ENCODE results near the gene TLX2.

The TLX2 gene

DNA sequence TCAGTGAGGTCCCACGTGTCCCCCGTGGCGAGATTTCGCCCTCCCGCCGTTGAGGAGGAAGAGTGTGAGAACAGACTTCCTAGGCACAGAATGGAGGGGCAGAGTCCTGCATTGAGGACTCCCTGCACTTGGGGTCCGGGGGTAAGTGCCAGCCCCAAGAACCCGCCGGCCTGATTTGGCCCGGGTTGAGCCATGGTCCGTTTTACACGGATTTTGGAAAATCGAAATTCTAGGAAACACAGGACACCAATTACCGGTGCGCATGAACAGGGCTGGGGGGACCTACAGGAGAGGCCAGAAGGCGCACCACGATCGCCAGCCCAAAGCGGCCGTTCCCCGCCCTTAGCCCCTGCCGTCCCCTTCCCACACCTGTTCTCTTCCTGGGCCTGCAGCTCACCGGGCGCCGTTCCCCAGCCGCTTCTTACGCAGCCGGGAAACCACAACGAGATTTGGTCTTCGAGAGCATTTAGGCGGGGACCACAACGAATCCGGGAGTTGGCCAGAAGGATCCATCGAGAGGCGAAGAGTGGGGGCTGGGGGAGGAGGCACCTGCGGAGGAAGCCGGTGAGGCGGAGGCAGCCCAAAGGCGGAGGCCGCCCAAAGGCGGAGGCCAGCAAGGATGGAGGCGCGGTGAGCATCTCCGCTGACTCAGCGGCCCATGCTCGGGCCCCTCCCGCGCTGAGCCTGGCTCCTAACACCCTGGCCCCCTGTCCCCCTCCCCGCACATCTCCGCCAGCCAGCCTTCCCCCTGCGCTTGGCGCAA lies 464 bp upstream of the TLX2 start:
- DNase-seq = peak; percentile 23

DNA sequence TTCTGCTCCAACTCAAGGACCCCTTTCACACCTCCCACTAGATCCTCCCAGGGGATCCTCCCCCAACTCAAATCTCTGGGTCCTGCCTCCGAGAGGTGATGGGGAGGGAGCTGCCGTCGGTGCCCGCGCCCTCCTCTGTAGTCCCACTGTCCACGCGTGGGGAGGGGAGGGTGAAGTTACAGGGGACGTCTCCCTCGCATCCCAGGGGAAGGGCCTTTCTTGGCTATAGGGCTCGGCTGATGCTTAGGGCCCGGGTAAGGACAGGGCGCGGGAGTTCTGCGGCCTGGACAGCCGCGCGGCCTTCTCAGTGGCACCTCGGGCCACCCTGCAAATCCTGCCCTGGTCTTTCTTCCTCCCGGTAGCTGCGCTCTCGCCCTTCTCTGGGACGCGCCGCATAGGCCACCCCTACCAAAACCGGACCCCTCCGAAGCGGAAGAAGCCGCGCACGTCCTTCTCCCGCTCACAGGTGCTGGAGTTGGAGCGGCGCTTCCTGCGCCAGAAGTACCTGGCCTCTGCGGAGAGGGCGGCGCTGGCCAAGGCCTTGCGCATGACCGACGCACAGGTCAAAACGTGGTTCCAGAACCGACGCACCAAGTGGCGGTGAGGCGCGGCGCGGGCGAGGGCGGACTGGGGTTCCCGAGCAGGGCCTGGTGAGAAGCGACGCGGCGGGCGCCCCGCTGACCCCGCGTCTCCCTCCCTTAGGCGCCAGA lies 1.2 kb downstream of the TLX2 start:
- DNase-seq = no peak

DNA sequence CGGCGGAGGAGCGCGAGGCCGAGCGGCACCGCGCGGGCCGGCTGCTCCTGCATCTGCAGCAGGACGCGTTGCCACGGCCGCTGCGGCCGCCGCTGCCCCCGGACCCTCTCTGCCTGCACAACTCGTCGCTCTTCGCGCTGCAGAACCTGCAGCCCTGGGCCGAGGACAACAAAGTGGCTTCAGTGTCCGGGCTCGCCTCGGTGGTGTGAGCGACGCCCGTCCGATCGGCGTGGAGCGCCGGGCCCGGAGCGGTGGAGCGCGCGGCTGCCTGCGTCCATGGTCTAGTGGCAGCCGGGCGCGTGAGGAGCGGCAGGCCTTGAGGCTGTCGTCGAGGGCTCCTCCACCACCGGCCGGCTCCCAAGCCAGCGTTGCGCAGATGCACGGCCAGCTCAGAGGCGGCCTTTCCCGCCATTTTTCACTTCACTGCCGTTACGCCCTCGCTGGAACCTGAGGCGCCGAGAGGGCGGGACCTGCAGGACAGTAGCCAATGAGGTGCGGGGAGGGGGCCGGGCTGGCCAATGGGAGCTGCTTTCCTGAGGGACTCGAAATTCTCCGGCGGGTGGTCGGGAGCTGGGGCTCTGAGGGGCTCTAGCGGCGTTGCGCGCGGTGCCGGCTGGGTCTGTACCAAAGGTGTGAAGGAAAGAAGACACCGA lies 1.9 kb downstream of the TLX2 start:
- DNase-seq = peak; percentile 81

DNA sequence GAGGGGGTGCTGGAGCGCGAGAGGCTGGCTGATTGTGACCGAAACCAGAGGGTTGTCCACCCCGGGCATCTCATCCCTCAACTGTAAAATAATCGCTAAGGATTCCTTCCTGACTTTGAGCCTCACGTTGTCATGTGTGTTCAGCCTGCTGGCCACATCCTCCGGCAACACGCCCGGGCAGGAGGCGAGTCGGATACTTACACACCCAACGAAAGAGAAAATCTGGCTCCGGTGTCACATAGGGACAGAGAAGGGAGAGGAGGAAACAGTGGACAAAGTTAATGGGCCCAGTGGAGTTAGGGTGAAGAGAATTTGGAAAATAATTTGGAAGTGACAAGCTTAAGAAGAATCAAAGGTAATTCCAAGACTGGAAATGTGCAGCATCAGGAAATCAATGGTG lies 2.4 kb downstream of the TLX2 start:
- DNase-seq = no peak

DNA sequence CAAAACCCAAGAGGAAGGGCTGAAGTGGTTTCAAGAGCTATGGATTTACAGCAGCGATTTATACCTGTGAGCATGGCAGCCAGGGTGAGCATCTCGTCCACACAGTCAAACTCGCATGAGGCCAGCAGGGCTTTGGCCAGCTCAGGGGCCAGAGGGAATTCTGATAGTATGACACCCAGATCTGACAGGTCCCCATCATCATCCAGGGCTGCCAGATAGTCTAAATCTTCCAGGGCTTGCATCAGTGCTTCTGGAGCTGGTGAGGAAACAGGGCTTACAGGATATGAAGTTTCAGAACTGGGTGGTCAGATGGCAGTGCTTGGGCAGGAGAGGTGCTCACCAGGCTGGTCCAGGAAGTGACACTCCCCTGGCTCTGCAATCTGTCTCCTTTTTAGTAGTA lies 8.3 kb downstream of the TLX2 start:
- DNase-seq = no peak

DNA sequence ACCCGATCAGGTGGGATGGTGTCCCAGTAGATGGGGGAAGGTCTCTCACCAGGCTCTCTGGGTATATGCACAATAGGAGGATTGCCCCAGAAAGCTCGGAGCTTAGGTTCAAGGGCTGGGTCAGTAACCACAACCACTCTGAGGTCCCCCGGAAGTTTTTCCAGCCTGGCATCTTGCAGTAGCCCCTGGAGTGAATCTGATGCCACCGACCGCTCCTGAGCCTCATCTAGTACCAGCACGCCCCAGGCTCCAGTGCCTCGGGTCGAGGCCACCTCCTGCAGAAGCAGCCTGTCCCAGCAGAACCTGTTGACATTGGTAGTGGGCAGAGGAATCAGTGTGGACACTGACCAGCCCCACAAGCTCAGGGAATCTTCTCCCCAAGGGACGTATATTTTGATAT lies 9.8 kb downstream of the TLX2 start:
- no peak for DNase-seq

DNA sequence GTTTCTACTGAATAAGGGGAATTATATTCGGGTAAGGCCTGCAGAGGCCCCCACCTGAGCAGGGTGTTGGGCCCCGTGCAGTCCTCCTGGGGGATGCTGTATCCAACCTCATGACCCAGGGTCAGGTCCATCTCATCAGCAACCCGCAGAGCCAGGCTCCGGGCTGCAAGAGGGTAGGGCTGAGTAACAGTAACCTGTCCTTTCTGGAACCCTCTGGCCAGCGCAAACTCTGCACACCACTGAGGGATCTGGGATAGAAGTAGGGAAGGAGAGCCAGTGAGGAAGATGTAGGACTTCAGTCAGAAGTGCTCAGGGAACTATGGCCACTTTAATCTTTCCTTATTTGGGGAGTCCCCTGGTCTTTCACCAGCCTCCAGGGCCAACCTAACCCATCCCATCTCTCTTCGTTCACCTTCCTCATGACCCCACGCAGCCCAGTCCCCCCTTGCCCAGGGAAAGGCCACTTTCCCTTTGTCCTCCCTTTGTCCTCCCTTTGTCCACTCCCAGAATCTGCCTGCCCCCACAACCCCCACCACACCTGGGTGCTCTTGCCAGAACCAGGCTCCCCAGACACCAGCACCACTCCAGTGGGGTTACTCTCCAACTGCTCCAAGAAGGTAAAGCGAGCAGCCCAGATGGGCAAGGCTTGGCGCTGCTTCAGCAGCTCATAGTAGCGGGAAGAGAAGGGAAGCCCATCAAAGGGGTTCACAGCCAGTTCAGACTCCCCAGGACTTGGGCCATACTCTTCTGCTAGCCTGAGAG lies 10.9 kb downstream of the TLX2 start:
- no peak for DNase-seq

DNA sequence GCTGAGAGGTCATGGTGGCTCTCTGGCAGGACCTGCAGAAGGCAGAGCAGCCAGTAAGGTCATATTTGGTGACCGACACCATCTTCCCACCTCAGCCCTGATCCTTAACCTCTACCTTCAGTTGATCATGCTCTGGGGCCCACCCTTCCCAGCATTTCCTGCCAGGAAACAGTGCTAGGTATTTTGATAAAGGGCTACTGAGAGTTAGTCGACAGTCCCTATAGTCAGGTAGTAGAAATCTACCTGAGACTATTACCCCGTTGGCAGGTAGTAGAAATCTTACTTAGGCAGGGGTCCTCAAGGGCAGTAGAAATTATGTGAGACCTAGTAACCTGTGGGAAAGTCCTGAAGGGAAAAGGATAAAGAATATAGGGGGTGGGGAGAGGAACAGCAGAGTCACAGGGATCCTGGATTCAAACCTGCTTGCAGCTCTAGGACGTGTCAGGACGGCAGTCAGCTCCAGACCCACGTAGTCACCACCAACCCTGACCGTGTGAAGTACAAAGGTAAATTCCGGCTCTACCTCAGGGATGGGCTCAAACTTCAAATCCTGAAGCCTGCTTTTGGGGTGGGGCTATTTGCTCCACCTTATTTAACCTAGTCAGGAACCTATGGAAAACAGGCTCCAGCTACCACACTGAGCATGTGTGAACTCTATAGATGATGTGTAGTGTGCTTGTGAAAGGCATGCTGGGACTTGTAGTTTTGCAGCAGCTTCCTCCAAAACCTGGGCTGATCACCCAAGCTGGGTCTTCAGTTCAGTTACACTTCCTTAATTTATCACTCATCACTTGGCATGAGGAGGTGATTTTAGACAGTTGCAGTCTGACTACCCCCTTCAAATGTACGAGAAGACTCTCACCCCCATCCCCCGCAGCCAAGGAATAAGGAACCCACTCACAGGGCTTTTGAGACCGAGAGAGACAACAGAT lies 11.7 kb downstream of the TLX2 start, which contains the start of gene DQX1:
Gene DQX1 (minus strand): TSS at position 515 of the 932 bp plus-strand sequence. CDS start 502 bp downstream, at position 13.
- no peak for DNase-seq

DNA sequence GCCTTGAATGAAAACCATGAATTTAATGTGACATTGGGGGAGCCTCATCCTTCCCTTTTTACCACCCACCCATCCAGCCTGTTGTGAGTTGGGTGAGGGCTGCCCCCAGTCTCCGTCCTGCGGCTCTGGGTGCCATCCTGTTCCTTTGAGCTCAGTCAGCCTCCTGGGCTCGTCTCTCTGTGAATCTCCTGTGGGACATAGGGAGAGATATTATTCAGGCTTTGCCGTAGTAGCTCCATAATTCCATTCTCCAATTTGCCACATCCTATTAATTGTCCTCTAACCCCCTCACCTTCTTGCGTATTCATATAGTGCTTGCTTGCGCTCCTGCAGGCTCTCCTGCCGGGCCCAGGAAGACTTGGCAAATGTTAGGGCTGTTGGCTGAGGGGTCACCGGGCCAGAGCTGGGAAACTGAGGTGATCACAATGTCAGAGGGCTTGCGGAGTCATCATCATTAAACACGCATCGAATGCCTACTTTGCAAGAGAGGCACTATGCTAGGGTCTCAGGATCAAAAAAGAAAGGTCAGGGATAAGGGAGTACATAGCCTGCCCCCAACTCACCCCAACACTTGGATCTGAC lies 12.5 kb downstream of the TLX2 start:
- DNase-seq = no peak

DNA sequence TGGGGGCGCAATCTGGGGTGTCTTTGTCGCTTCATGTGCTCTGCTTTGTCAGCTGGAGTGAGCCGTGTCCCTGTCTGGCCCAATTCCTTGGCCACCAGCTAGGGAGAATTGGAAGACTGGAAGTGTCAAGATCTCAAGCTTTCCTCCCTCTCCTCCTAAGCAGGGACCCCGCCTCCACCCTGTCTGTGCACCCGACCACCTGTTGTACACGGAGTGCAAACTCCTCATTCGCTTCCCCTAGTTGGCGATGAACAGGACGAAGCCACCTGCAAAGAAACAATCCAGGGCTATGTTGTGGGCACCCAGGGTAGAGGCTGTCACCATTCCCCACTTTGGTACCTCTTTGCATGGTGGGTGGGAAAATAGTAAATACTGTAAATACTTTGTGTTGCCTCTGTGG lies 13.5 kb downstream of the TLX2 start:
- DNase-seq = no peak

DNA sequence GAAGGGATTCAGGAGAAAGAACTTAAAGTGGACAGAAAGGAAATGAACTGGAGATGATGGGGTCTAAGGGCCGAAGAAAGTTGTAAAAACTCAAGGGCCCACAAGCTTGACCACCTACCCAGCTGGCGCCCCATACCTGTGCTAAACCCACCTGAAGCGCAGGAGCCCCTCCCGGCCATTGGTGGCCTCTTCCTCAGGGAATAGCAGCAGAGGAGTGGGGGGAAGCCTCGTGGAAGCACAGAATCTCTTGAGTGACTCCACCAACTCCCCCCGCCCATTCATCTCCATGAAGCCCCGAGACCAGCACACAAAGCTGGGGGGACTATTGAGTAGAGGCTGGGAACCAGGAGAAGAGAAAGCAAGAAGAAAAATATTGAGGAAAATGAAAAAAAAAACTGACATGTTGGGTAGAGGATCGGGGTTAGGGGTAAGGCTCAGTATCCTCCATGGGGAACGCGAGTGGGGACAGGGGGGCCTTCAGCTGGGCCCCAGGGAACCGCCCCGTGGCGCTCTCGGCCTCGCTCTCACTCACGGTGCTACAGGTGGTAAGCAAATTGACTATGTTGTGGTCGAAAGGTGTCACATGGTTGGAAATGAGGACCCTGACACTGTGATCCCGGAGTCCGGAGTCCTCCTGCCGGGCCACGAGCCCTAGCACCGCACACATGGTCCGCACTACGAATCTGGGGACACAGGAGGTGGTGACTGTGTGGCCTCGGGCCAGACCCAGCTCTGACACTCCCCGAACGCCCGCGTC lies 14.5 kb downstream of the TLX2 start:
- no peak for DNase-seq

DNA sequence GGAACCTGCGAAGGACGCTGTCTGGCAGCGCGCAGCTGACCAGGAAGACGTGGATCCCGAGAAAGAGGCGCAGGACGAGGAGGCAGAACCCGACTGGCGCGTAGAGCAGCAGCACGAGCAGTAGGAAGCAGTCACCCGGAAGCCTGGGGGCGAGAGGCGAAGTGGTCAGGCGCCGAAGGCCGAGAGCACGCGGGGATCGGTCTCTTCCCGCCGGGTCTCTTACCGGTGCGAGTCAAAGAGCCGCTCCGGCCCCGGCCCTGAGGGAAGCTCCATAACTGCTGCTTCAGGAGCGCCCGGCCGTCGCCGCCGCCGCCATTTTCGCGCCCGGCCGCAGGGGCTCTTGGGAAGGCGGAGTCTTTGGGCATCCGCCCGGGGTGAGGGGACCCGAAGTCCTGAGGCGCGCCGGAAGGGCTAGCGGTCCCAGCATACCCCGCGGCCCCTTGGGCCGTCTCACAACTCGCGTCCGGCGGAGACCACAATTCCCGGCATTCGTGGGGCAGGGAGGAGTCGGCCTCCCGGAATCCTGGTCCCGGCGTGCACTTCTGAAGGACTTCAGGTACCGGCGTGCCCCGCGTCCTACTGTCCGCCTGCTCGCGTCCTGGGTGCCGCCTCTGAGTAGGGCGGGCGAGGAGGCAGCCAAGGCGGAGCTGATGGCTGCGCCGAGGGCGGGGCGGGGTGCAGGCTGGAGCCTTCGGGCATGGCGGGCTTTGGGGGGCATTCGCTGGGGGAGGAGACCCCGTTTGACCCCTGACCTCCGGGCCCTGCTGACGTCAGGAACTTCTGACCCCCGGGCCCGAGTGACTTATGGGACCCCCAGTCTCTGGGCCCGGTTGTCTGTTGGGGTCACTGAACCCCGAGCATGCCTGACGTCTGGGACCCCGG lies 15.3 kb downstream of the TLX2 start, which contains the start of the genes AUP1 and HTRA2:
Gene AUP1 (minus strand): TSS at position 350 of the 882 bp plus-strand sequence. CDS start 77 bp downstream, at position 273.
Gene HTRA2 (plus strand): TSS at position 577 of the 882 bp plus-strand sequence. CDS start 74 bp downstream, at position 651.
- DNase-seq = peak; percentile 94

DNA sequence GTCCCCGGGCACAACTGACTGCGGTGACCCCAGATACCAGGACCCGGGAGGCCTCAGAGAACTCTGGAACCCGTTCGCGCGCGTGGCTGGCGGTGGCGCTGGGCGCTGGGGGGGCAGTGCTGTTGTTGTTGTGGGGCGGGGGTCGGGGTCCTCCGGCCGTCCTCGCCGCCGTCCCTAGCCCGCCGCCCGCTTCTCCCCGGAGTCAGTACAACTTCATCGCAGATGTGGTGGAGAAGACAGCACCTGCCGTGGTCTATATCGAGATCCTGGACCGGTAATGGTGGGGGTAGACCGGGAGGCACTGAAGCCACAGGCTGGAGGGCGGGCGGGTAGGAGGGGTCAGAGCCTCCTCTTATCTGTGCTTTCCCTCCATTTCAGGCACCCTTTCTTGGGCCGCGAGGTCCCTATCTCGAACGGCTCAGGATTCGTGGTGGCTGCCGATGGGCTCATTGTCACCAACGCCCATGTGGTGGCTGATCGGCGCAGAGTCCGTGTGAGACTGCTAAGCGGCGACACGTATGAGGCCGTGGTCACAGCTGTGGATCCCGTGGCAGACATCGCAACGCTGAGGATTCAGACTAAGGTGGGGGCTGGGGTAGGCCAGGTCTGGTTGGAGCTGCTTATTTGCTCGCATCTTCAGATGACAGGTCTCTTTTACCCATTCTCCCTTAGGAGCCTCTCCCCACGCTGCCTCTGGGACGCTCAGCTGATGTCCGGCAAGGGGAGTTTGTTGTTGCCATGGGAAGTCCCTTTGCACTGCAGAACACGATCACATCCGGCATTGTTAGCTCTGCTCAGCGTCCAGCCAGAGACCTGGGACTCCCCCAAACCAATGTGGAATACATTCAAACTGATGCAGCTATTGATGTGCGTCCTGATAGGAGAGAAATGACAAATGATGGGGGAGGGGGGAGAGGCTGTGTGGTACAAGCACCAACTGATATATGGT lies 16.3 kb downstream of the TLX2 start:
- peak; percentile 44 for DNase-seq

DNA sequence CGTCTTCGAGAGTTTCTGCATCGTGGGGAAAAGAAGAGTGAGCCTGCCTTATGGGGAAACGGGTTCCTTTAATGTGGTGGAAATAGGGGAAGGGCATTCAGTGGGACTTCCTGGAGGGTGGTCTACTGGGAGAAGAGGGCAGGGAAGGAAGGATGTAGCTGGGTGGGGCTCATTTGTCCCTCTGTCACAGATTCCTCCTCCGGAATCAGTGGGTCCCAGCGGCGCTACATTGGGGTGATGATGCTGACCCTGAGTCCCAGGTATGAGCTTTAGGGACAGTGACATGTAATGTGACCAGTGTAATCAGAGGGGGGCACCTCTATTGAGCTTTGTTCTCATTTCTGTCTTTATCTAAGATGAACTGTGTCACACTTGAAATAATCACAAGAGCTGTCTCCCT lies 17.4 kb downstream of the TLX2 start:
- DNase-seq = no peak

DNA sequence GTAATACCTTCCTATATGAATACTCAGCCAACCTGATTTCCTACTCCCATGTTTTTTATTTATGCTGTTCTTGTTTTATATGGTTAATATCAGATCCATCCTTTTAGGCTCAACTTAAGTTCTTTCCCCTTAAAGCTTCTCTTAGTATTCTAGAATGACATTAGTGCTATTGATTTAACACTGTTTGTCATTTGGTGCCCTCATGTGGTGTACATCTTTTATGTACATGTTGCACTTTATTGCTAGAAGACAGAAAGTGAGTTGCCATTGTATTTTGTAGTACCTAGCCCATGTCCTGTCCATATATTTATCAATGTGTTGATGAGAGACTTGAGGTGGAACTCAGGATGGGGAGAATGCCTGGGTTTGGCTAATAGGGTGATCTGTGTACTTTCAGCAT lies 18.0 kb downstream of the TLX2 start:
- no peak for DNase-seq

DNA sequence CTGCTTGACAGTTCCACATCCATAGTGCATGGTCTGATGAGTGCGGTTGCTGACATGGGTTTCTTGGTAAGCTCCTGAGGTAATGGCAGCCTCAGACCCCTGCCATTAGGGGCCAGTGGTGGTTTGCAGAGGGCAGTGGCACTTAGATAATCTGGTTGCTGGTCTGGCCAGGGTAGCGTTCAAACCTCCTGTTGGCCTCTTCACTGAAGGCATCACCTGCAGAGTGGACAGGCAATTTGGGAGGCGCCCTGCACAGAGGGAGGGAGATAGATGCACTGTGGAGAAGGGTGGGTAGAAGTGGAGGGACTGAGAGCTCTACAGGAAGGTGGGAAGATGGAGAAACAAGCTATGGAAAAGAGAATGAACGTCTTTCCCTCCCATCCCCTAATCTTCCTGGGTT lies 19.2 kb downstream of the TLX2 start:
- DNase-seq = no peak

DNA sequence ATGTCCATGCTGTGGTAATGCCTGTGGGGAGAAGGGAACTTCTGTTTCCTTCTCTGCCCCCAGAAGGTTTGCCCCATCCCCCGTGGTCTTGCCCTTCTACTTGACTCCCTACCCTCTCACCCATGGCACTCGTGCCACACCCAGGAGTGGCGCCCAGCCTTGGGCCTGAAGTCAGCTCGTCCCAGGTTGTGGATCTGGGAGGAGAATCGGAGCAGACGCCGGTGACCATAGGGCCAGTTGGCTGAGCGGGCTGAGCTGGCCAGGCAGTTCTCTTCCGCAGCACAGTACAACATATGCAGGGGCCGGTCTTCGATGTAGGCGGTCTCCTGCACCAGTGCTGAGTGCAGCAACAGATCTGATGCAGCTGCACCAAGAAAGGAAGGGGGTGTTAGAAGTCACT lies 20.2 kb downstream of the TLX2 start:
- DNase-seq = no peak

DNA sequence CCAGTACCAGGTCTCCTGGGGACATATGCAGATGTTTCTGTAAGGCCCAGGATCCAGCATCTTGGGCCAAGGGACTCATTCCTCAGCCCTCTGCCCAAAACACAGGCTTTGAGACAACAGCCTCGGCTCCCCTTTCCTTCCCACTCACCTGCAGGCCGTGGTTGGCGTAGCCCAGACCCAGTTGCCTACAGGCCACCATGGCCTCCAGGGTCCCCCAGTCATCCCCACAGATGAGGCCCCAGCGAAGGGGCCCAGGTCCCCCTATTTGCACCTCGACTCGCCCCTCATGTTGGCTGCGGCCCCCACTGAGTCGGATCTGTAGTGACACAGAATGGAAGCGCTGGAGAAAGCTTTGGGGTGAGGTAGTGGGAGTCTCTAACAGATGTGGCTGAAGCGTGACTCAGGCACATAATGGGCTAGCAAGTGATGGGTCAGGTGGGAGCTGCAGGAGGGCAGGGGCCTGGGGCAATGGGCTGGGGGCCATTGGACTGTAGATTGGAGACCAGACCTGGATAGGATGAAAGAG lies 21.3 kb downstream of the TLX2 start:
- DNase-seq = no peak

All from stimulated activated CD4-positive, alpha-beta T cell treated with anti-CD3 and anti-CD28 coated beads, Interleukin-4, amount 100 ng/mL, for 24 hours (primary cell).